ENCODE measurements around the gene CBFA2T2. TPM values are rescaled to one million over a fixed set of nuclear protein-coding genes. Genes with fewer than 3 reads are reported as not detected.
A peak's percentile ranks its signal among the peaks of the same experiment; 100 is the strongest.

Gene CBFA2T2
- total RNA-seq, 1 experiment from 2014 or later = 15.4 TPM

GRCh38 chr20:33442136-33443005 is 47.5 kb upstream of the CBFA2T2 start:
- no peak for TF ChIP-seq CTCF (IDR thresholded peaks at IDR 0.05; ENCODE audit: unreplicated experiment)
- ChIA-PET CTCF (interaction anchor here (0.6 to 0.7 kb wide), 3 partner anchors 203 to 869 kb away, joined by 3 read pairs; no protein-coding TSS in a partner anchor), POLR2A (interaction anchor here (0.7 to 1.3 kb wide), 2 partner anchors 369 to 637 kb away, joined by 3 to 7 read pairs; partner anchors contain the start of gene CHMP4B)
- peak overlapping the region; percentile 73 for H3K4me3 Mint-ChIP-seq (ENCODE audit: unreplicated experiment)
- no peaks in the 10 kb centered on the region for H3K36me3 Mint-ChIP-seq (ENCODE audit: insufficient read depth, unreplicated experiment)
- no TSS peak for BruUV-seq (replicated peaks)
- no peaks in the 10 kb centered on the region for H3K27me3 Mint-ChIP-seq (ENCODE audit: insufficient read depth, unreplicated experiment)
- H3K4me1 Mint-ChIP-seq (ENCODE audit: insufficient read depth, unreplicated experiment) = no peaks in the 10 kb centered on the region
- intact Hi-C loops (cut with micrococcal nuclease) = no loop called here
- no peak overlapping the region for H3K27ac Mint-ChIP-seq (ENCODE audit: low read depth, unreplicated experiment)
- DNase-seq (ENCODE audit: unreplicated experiment) = no peak
- no peaks in the 10 kb centered on the region for H3K9me3 Mint-ChIP-seq (ENCODE audit: unreplicated experiment)

GRCh38 chr20:33443006-33443511 is 46.8 kb upstream of the CBFA2T2 start:
- intact Hi-C loops (cut with micrococcal nuclease) = no loop called here
- no peaks in the 10 kb centered on the region for H3K9me3 Mint-ChIP-seq (ENCODE audit: unreplicated experiment)
- H3K4me1 Mint-ChIP-seq (ENCODE audit: insufficient read depth, unreplicated experiment) = no peaks in the 10 kb centered on the region
- no peak for DNase-seq (ENCODE audit: unreplicated experiment)
- no TSS peak for BruUV-seq (replicated peaks)
- no peak overlapping the region for H3K27ac Mint-ChIP-seq (ENCODE audit: low read depth, unreplicated experiment)
- ChIA-PET CTCF (interaction anchor here (0.6 to 2.2 kb wide), 2 partner anchors 225 to 369 kb away, joined by 3 to 9 read pairs; no protein-coding TSS in a partner anchor), POLR2A (interaction anchor here (0.7 to 1.3 kb wide), 5 partner anchors 8 to 550 kb away, joined by 3 to 7 read pairs (median 4); partner anchors contain the start of genes CBFA2T2 and CHMP4B)
- no peak for TF ChIP-seq CTCF (IDR thresholded peaks at IDR 0.05; ENCODE audit: unreplicated experiment)
- no peaks in the 10 kb centered on the region for H3K27me3 Mint-ChIP-seq (ENCODE audit: insufficient read depth, unreplicated experiment)
- H3K4me3 Mint-ChIP-seq (ENCODE audit: unreplicated experiment) = peak overlapping the region; percentile 73
- no peaks in the 10 kb centered on the region for H3K36me3 Mint-ChIP-seq (ENCODE audit: insufficient read depth, unreplicated experiment)

GRCh38 chr20:33443512-33444239 is 46.2 kb upstream of the CBFA2T2 start, which contains the start of gene SNTA1:
Gene SNTA1 (minus strand): TSS chr20:33443763. CDS start chr20:33443620, 143 bp downstream.
- Mint-ChIP-seq H3K9me3 (ENCODE audit: unreplicated experiment) (no peaks in the 10 kb centered on the region), H3K4me3 (ENCODE audit: unreplicated experiment) (peak within 1 kb of the TSS; percentile 73), H3K4me1 (ENCODE audit: insufficient read depth, unreplicated experiment) (peaks cover 4% of the 10 kb centered on the region), H3K27me3 (ENCODE audit: insufficient read depth, unreplicated experiment) (no peaks in the 10 kb centered on the region), H3K27ac (ENCODE audit: low read depth, unreplicated experiment) (no peak within 1 kb of the TSS), H3K36me3 (ENCODE audit: insufficient read depth, unreplicated experiment) (no peaks in the 10 kb centered on the region)
- intact Hi-C loops (cut with micrococcal nuclease) = loop anchor here (2.0 kb wide), 1 partner anchor 27 kb away; no protein-coding TSS in a partner anchor
- CTCF ChIA-PET = interaction anchor here (0.6 to 2.2 kb wide), 4 partner anchors 10 to 369 kb away, joined by 3 to 9 read pairs (median 4); no protein-coding TSS in a partner anchor
- peak; percentile 77 for DNase-seq (ENCODE audit: unreplicated experiment)
- POLR2A ChIA-PET = interaction anchor here (0.6 to 1.1 kb wide), 6 partner anchors 9 to 550 kb away, joined by 3 to 7 read pairs (median 4); partner anchors contain the start of genes CBFA2T2 and CDK5RAP1
- BruUV-seq (replicated peaks) = no TSS peak
- TF ChIP-seq CTCF (IDR thresholded peaks at IDR 0.05; ENCODE audit: unreplicated experiment) = no peak
